ENCODE measurements around the gene UBAP1. TPM values are rescaled to one million over a fixed set of nuclear protein-coding genes. Genes with fewer than 3 reads are reported as not detected.

The UBAP1 gene
- total RNA-seq, 1 donor = 40.9 TPM

DNA sequence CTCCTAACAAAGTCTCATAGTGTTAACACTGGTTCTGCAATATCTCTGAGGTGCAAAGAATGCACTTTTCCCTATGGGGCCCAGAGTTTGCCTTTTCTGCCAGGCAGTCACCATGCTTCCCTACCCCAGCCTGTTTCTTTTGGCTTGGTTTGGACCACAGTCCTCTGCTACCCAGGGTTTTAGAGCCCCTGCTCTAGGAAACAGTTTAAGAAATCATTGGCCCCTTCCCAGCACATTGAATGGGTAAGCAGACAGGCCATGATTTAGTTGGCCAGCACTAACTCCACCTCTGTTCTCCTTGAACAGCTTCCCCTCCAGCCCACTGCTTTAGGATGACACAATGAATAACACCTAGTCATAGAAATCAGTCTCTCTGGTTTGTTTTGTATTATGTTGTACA is 73.2 kb downstream of the UBAP1 start:
- peaks cover 34% of the 10 kb centered on the region for H4K20me1 ChIP-seq (ENCODE audit: insufficient read depth, low read length)
- no peaks in the 10 kb centered on the region for H3K27me3 ChIP-seq (ENCODE audit: insufficient read depth, low read length)
- H3K4me3 ChIP-seq (ENCODE audit: insufficient read depth, low read length) = no peak overlapping the region
- H3K27ac ChIP-seq (ENCODE audit: low read depth, low read length) = peak overlapping the region; percentile 84
- peaks cover 22% of the 10 kb centered on the region for H3K79me2 ChIP-seq (ENCODE audit: insufficient read depth, low read length)
- H3K4me1 ChIP-seq (ENCODE audit: insufficient read depth, low read length) = peaks cover 52% of the 10 kb centered on the region
- no peak for TF ChIP-seq CTCF (IDR thresholded peaks at IDR 0.05; ENCODE audit: extremely low read depth, low read depth, low read length)
- no peaks in the 10 kb centered on the region for H3K9me3 ChIP-seq (ENCODE audit: low read depth, low read length)
- peaks cover 42% of the 10 kb centered on the region for H3K36me3 ChIP-seq (ENCODE audit: insufficient read depth, low read length)
- DNase-seq (ENCODE audit: insufficient read length, low spot score, missing footprints) = peak; percentile 36
- no peak overlapping the region for H3K4me2 ChIP-seq (ENCODE audit: insufficient read depth, low read length)
- H2AFZ ChIP-seq (ENCODE audit: low read length) = no peak overlapping the region

DNA sequence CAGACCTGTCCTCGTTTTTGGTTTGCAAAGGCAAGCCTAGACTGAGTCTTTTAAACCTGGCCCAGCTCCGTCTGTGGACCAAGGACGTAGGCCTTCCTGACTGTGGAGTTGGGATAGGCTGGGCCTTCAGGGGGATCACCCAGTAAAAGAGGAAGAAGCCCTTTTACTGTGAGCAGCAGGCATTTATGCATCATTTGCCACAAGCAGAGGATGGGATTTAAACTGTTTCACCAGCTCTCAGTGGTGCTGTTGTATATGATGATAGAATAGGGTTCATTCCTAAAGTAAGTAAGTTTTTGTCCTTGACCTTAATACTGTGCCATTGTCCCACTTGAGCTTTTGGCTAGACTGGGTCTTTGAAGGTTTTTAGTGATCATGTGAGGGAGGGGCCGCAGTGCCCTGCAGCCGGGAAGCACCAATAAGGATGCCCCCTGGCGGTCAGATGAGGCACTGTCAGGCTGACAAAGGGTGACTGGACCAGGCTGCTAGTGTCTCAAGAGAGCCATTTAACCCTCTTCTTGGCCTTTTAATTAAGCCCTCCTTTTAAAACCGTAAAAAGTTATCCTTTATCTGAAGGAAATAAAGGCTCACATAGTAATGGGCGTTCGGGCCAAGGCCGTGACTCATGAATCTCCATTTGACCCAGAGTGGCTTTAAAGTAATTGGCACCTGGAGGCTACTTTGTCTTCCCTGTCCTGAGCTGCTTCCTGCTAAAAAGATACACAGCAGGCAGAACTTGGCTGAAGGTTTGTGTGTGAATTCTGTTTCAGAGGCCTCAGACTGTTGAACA is 74.0 kb downstream of the UBAP1 start:
- Histone ChIP-seq H2AFZ (ENCODE audit: low read length) (no peak overlapping the region), H3K27me3 (ENCODE audit: insufficient read depth, low read length) (no peaks in the 10 kb centered on the region), H3K4me3 (ENCODE audit: insufficient read depth, low read length) (no peak overlapping the region), H3K27ac (ENCODE audit: low read depth, low read length) (peak overlapping the region; percentile 84), H3K79me2 (ENCODE audit: insufficient read depth, low read length) (peaks cover 15% of the 10 kb centered on the region), H4K20me1 (ENCODE audit: insufficient read depth, low read length) (peaks cover 34% of the 10 kb centered on the region), H3K4me1 (ENCODE audit: insufficient read depth, low read length) (peaks cover 52% of the 10 kb centered on the region), H3K9me3 (ENCODE audit: low read depth, low read length) (no peaks in the 10 kb centered on the region), H3K4me2 (ENCODE audit: insufficient read depth, low read length) (no peak overlapping the region), H3K36me3 (ENCODE audit: insufficient read depth, low read length) (peaks cover 38% of the 10 kb centered on the region)
- peak; percentile 97 for TF ChIP-seq CTCF (IDR thresholded peaks at IDR 0.05; ENCODE audit: extremely low read depth, low read depth, low read length)
- peak; percentile 93 for DNase-seq (ENCODE audit: insufficient read length, low spot score, missing footprints)

GRCh38 chr9:34253460-34253837 is 74.6 kb downstream of the UBAP1 start:
- Histone ChIP-seq H3K4me1 (ENCODE audit: insufficient read depth, low read length) (peaks cover 50% of the 10 kb centered on the region), H3K4me2 (ENCODE audit: insufficient read depth, low read length) (no peak overlapping the region), H4K20me1 (ENCODE audit: insufficient read depth, low read length) (peaks cover 31% of the 10 kb centered on the region), H2AFZ (ENCODE audit: low read length) (no peak overlapping the region), H3K36me3 (ENCODE audit: insufficient read depth, low read length) (peaks cover 44% of the 10 kb centered on the region), H3K27me3 (ENCODE audit: insufficient read depth, low read length) (no peaks in the 10 kb centered on the region), H3K9me3 (ENCODE audit: low read depth, low read length) (no peaks in the 10 kb centered on the region), H3K79me2 (ENCODE audit: insufficient read depth, low read length) (peaks cover 11% of the 10 kb centered on the region), H3K4me3 (ENCODE audit: insufficient read depth, low read length) (no peak overlapping the region), H3K27ac (ENCODE audit: low read depth, low read length) (peak overlapping the region; percentile 84)
- peak; percentile 38 for TF ChIP-seq CTCF (IDR thresholded peaks at IDR 0.05; ENCODE audit: extremely low read depth, low read depth, low read length)
- peak; percentile 66 for DNase-seq (ENCODE audit: insufficient read length, low spot score, missing footprints)

DNA sequence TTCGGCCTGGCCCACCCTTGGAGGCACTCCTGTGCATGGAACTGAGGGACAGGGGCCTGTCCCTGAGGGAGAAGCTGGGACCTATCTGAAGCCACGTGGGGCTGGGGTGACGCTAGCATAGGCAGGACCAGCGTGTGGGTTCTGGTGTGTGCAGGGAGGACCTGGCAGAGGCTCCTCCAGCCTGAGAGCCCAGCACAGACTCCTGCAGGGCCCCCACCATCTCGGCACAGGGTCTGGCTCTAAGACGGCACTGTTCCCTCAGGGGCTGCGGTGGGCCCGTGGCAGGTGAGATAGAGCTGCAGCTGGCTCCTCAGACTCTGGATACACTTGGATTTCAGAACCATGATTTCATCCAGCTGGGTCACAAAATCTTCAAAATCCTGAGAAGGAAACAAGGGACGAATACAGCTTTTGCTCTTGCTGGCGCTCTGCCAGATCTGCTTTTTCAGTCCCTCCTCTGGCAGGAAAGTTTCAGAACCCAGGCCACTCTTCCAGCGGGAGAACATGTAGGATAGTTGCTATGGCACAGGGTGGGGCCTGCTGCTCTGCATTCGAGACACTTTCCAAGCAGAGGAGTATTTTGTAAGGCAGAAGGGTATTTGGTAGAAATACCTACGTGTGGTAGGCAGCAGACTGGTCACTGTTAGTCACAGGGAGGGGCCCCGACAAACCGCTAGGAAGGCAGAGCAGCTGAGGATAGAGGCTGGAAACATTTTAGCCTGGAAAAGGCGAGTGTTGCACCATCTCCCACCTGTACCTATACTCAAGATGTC is 75.5 kb downstream of the UBAP1 start:
- Histone ChIP-seq H3K79me2 (ENCODE audit: insufficient read depth, low read length) (peaks cover 2% of the 10 kb centered on the region), H3K27me3 (ENCODE audit: insufficient read depth, low read length) (no peaks in the 10 kb centered on the region), H2AFZ (ENCODE audit: low read length) (no peak overlapping the region), H3K36me3 (ENCODE audit: insufficient read depth, low read length) (peaks cover 50% of the 10 kb centered on the region), H3K4me1 (ENCODE audit: insufficient read depth, low read length) (peaks cover 42% of the 10 kb centered on the region), H4K20me1 (ENCODE audit: insufficient read depth, low read length) (peaks cover 23% of the 10 kb centered on the region), H3K4me3 (ENCODE audit: insufficient read depth, low read length) (no peak overlapping the region), H3K27ac (ENCODE audit: low read depth, low read length) (peak overlapping the region; percentile 84), H3K9me3 (ENCODE audit: low read depth, low read length) (no peaks in the 10 kb centered on the region), H3K4me2 (ENCODE audit: insufficient read depth, low read length) (peak overlapping the region; percentile 56)
- no peak for TF ChIP-seq CTCF (IDR thresholded peaks at IDR 0.05; ENCODE audit: extremely low read depth, low read depth, low read length)
- DNase-seq (ENCODE audit: insufficient read length, low spot score, missing footprints) = peak; percentile 93

Data from osteoblast (primary cell).